Neural progenitor cell (in vitro differentiated cells): ENCODE results near the gene CDH13.

ENCODE experiments used
- CTCF ChIP-seq: fragments of 200-600 bp; sonication (generic); IDR thresholded peaks from 2 replicates; pipeline ENCODE4 v1.5.1; 2017; ENCODE audit warnings: antibody characterized with exemption, mild to moderate bottlenecking
- EZH2 ChIP-seq: fragments of 200-600 bp; sonication (generic); IDR thresholded peaks from 2 replicates; pipeline ENCODE4 v1.6.1; 2017; ENCODE audit warnings: antibody characterized with exemption, mild to moderate bottlenecking, moderate library complexity
- EZH2phosphoT487 ChIP-seq: fragments of 200-600 bp; sonication (generic); IDR thresholded peaks from 2 replicates; pipeline ENCODE4 v1.6.1; 2017; ENCODE audit warnings: antibody characterized with exemption

- TF ChIP-seq CTCF (no peak), EZH2 (no peak), EZH2phosphoT487 (no peak)
Observed at GRCh38 chr16:83830769-83831455, 1204.1 kb downstream of the CDH13 start.
